GM19193 (cell line): ENCODE measurements around the gene CDC42BPB.

Experiments used
- POLR2A ChIP-seq: IDR thresholded peaks from 4 replicates; pipeline ENCODE4 v1.6.1; 2011; ENCODE audit not compliant: insufficient read depth, insufficient read length; ENCODE audit errors: extremely low read depth

CDC42BPB gene

DNA sequence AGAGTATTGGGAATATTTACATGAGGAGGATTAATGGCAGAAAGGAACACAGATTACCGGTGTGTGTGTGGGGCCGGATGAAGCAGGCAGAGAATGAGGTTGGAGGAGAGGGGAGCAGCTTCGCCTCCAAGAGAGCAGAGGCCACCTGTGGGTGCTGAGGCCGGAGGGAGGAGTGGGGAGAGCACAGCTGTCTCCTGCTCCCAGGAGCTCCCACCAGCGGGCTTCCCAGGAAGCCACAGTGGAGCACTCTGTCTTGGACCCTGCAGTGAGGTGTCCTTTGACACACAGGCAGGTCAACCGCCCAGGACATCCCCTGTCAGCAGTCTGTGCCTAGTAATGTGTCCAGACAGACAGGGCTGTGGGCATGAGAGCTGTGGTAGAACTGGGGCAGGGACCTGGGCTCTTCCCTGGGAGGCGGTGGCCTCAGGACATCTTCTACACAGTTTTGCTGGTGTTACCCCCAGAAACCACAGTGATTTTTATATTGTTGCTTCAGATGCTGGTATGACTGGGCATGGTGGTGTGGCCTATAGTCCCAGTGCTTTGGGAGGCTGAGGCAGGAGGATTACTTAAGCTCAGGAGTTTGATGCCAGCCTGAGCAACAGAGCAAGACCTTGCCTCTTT, 153.3 kb downstream of the CDC42BPB start:
- no peak for TF ChIP-seq POLR2A

DNA sequence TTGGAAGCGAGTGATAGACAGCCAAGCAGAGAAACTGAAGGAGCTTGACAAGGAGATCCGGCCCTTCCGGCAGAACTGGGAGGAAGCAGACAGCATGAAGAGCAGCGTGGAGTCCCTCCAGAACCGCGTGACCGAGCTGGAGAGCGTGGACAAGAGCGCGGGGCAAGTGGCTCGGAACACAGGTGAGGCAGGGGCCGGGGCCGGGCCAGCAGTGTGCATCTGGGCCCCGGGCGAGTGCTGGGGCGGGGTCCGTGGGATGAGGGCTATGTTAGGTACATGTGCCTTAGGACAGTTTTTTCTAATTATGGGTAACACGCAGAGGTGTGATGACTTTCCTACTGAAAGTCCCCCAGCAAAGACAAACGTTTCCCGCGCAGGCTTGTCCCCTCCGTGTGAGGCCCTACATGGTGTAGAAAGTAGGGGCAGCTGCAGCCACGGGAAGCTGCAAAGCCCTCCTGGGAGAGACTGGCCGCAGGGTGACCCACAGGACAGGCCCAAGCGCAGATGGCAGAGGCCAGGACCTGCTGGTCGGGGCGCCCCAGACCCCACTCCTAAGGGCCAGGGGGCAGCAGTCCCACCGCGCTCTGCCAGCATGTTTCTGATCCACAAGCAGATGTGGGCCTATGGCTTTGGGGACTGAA, 154.0 kb downstream of the CDC42BPB start:
- TF ChIP-seq POLR2A: no peak

DNA sequence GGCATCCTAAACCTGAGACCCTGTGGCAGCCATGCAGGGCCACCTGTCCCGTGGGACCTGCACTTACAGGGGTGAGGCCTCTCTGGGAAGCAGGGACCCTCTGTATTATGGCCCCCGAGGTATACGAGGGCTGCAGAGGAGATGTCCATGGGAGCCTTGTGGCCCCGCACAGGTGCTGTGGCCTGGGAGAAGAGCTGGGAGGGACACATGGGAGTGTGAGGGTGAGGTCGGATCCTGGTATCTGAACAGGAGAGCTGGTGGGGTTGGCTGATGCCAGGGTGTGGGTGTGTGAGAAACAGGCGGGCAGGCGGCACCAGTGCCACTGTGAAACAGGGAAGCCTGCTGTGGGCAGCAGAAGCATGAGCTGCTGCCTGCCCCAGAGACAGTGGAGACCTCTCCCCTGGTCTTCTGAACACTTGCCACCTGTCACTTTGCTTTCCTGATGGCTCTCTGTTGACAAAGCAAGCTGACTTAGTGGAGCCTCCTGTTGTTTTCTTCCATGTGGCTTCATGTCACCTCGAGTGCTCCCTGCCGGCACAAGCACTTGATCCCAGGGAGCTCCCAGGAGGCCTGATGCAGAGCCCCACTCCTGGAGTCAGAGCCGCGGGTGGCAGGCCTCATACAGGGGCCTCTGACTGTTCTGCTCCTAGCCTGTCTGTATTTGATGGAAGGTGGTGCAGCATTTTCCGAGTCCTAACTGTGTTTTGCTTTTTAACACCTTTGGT, 154.7 kb downstream of the CDC42BPB start:
- TF ChIP-seq POLR2A: no peak

GRCh38 chr14:102902086-102902485, 155.3 kb downstream of the CDC42BPB start:
- peak; percentile 38 for TF ChIP-seq POLR2A

GRCh38 chr14:102901633-102902032, 155.7 kb downstream of the CDC42BPB start:
- TF ChIP-seq POLR2A: peak; percentile 62

- peak; percentile 32 for TF ChIP-seq POLR2A
These were observed 156.4 kb downstream of the CDC42BPB start for GRCh38 chr14:102900631-102901571.

DNA sequence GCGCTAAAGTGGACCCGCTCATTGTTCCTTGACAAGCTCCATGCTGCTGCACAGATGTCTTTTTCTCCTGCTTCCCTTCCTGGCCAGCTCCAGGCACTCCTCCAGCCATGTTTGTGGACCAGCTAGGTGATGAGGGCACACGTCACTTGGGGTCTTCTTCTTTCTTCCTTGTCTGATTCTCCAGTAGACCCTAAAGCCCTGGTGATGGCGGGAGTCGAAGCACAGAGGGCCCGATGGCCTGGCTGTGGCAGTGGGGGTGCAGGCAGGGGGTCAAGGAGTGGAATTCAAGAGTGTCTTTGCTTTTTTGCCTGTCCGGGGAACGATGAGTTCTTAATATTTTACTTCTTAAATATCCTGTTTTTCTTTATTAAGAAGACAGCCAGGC, 157.8 kb downstream of the CDC42BPB start:
- no peak for TF ChIP-seq POLR2A

GRCh38 chr14:102898776-102899515, 158.4 kb downstream of the CDC42BPB start:
- peak; percentile 35 for TF ChIP-seq POLR2A

DNA sequence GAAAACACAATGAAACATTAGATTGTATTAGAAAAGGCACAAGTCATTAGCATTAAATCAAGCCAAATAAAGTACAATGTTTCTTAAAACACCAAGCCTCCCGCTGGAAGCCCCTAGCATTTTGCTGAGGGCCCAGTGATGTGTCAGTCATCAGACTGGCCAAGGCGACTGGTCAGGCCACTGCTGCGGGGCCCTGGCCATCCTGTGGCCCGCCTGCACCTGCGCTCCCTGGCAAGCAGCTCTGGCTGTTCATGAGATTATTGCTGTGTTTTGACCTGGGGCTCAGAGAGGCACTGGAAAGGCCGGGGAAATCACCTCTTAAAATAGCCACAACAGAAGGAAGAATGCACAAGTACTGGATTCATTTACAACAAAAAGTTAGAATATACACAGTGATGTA, 159.1 kb downstream of the CDC42BPB start:
- no peak for TF ChIP-seq POLR2A

- TF ChIP-seq POLR2A: peak; percentile 19
These were observed 159.9 kb downstream of the CDC42BPB start for GRCh38 chr14:102897299-102898027.

DNA sequence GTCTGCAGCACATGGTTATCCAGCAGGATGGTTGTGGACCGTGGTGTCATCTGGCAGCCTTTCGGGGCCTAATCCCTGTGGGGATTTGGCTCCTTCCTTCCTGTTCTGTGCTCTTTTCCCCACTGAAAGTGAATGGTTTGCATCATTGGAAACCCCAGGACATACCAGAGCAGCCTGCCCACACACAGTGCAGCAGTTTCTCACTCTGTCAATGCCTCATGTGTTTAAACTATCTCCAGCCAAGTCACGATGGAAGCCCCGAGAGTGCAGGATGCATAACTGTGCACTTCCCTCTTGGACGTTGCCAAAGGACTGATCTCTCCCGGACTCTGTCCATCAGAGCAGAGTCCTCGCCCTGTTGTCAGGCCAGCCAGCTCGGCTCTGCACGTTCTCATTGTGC, 163.9 kb downstream of the CDC42BPB start:
- TF ChIP-seq POLR2A: no peak

- TF ChIP-seq POLR2A: no peak
These were observed 164.7 kb downstream of the CDC42BPB start for GRCh38 chr14:102892651-102893050.

- no peak for TF ChIP-seq POLR2A
These were observed 165.8 kb downstream of the CDC42BPB start for GRCh38 chr14:102891556-102891955.

GRCh38 chr14:102891111-102891510, 166.2 kb downstream of the CDC42BPB start:
- no peak for TF ChIP-seq POLR2A
